ENCODE measurements around the gene PAX8. TPM values are rescaled to one million over a fixed set of nuclear protein-coding genes. Genes with fewer than 3 reads are reported as not detected.
A peak's percentile ranks its signal among the peaks of the same experiment; 100 is the strongest.

Gene PAX8
- total and polyA plus RNA-seq, 2 of the 13 experiments (the other 11 are each of a cell fraction or from before 2014, with no cell fraction given): 1.5 to 8.8 TPM

DNA sequence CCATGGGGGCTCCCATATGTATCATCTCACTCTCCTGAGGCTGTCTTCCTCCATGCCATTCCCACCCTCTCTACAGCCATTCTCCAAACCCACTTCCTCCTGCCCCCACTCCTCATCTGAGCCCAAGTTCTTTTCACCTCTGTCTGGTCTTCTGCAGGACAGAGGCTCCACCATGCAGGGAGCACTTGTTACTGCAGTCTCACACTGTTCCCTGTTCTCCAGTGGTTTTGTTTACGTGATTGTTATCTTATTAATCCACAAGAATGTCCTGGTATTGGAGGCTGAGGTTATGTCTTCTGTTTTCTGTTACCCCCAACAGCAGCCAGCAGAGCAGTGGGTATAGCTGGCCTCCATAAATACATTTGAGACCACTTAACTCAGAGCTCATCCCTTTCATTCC lies 51.4 kb downstream of the PAX8 start:
- peak; percentile 48 for ATAC-seq
- Histone ChIP-seq H4K20me1 (ENCODE audit: insufficient read depth, low read length) (no peaks in the 10 kb centered on the region), H3K9me3 (ENCODE audit: low read length) (no peaks in the 10 kb centered on the region), H3K79me2 (ENCODE audit: insufficient read depth, low read length) (no peaks in the 10 kb centered on the region), H3K4me1 (ENCODE audit: insufficient read depth, low read length) (peaks cover 43% of the 10 kb centered on the region), H3K4me3 (replicated peaks in 1 of 3; ENCODE audit: insufficient read depth in 1 of 3, low read depth in 2 of 3, low read length in 3 of 3) (no peak overlapping the region), H3K36me3 (replicated peaks in 1 of 2; ENCODE audit: control insufficient read depth in 1 of 2, insufficient read depth in 2 of 2, low read length in 2 of 2) (no peaks in the 10 kb centered on the region), H3K9ac (ENCODE audit: insufficient read depth, low read depth, low read length) (no peak overlapping the region), H3K27me3 (ENCODE audit: control insufficient read depth in 1 of 2, insufficient read depth in 2 of 2, low read length in 2 of 2) (0 out of 5 replicates have a peak, but pooled peaks cover 0 to 5% of the 10 kb centered on the region in 2 experiments), H3K27ac (ENCODE audit: extremely low read length, insufficient read depth, low read length) (no peak overlapping the region), H3K4me2 (ENCODE audit: low read depth, low read length) (no peak overlapping the region), H2AFZ (ENCODE audit: low read length) (no peak overlapping the region)
- in situ Hi-C loops (cut with HindIII; ENCODE audit: extremely low pct_ligation_motif_present, low pct_unique_long_range_greater_than_20kb): no loop called here
- peak; percentile 4 for FAIRE-seq
- TF ChIP-seq SMC3 (IDR thresholded peaks at IDR 0.05; ENCODE audit: low read length) (peak; percentile 32; the same call in 1 of the 2 replicates), STAG1 (CRISPR knock-in tag; IDR thresholded peaks at IDR 0.05) (peak; percentile 69), ZFP36L2 (CRISPR knock-in tag; IDR thresholded peaks at IDR 0.05) (no peak)
- TF ChIP-seq, protein P1, sequence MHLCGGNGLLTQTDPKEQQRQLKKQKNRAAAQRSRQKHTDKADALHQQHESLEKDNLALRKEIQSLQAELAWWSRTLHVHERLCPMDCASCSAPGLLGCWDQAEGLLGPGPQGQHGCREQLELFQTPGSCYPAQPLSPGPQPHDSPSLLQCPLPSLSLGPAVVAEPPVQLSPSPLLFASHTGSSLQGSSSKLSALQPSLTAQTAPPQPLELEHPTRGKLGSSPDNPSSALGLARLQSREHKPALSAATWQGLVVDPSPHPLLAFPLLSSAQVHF (CRISPR knock-in tag; IDR thresholded peaks at IDR 0.05): no peak
- TF ChIP-seq, protein P2, sequence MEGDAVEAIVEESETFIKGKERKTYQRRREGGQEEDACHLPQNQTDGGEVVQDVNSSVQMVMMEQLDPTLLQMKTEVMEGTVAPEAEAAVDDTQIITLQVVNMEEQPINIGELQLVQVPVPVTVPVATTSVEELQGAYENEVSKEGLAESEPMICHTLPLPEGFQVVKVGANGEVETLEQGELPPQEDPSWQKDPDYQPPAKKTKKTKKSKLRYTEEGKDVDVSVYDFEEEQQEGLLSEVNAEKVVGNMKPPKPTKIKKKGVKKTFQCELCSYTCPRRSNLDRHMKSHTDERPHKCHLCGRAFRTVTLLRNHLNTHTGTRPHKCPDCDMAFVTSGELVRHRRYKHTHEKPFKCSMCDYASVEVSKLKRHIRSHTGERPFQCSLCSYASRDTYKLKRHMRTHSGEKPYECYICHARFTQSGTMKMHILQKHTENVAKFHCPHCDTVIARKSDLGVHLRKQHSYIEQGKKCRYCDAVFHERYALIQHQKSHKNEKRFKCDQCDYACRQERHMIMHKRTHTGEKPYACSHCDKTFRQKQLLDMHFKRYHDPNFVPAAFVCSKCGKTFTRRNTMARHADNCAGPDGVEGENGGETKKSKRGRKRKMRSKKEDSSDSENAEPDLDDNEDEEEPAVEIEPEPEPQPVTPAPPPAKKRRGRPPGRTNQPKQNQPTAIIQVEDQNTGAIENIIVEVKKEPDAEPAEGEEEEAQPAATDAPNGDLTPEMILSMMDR (CRISPR knock-in tag; IDR thresholded peaks at IDR 0.05): peak; percentile 53
- POLR2A ChIA-PET: no interaction called here
- WGBS (ENCODE audit: low lambda C conversion rate): 23% methylated on average over 1 of the region's 1 CpG
- DNase-seq (ENCODE audit: low spot score): no peak
- intact Hi-C loops (cut with micrococcal nuclease; ENCODE audit: unreplicated experiment): no loop called here
- no TSS peak for BruUV-seq (replicated peaks)
- CTCF ChIA-PET (ENCODE audit: low intra/inter-chr PET ratio, low total read pairs): no interaction called here

DNA sequence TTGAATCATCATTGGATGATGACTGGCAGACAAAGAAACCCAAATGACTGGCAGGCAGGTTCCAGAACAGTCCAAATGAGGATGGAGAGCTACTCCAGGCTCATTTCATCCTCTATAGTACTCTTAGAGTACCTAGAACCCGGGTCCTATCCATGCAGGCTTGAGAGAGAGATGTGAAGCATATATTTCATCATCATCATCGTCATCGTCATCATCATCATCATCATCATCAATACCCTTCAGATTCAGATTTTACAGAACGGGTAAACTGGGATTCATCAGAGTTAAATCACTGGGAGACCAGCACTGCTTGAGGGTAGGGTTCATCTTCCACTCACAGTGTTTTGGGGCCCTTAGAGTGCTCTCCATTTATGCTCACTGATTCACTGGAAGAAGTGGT lies 52.3 kb downstream of the PAX8 start:
- H3K27me3 ChIP-seq (ENCODE audit: control insufficient read depth in 1 of 2, insufficient read depth in 2 of 2, low read length in 2 of 2): 0 out of 5 replicates have a peak, but pooled peaks cover 0 to 5% of the 10 kb centered on the region in 2 experiments
- H3K36me3 ChIP-seq (replicated peaks in 1 of 2; ENCODE audit: control insufficient read depth in 1 of 2, insufficient read depth in 2 of 2, low read length in 2 of 2): no peaks in the 10 kb centered on the region
- no peak for ATAC-seq
- no peak overlapping the region for H3K4me2 ChIP-seq (ENCODE audit: low read depth, low read length)
- H3K4me1 ChIP-seq (ENCODE audit: insufficient read depth, low read length): peaks cover 48% of the 10 kb centered on the region
- CTCF ChIA-PET (ENCODE audit: low intra/inter-chr PET ratio, low total read pairs): no interaction called here
- H3K27ac ChIP-seq (ENCODE audit: extremely low read length, insufficient read depth, low read length): no peak overlapping the region
- no peak for FAIRE-seq
- WGBS (ENCODE audit: low lambda C conversion rate): 67% methylated on average over 4 of the region's 4 CpGs
- H3K4me3 ChIP-seq (replicated peaks in 1 of 3; ENCODE audit: insufficient read depth in 1 of 3, low read depth in 2 of 3, low read length in 3 of 3): no peak overlapping the region
- H3K9ac ChIP-seq (ENCODE audit: insufficient read depth, low read depth, low read length): no peak overlapping the region
- POLR2A ChIA-PET: interaction anchor here (0.8 kb wide), 1 partner anchor 9 kb away, joined by 3 read pairs; no protein-coding TSS in a partner anchor
- DNase-seq (ENCODE audit: low spot score): no peak
- BruUV-seq (replicated peaks): no TSS peak
- H4K20me1 ChIP-seq (ENCODE audit: insufficient read depth, low read length): no peaks in the 10 kb centered on the region
- in situ Hi-C loops (cut with HindIII; ENCODE audit: extremely low pct_ligation_motif_present, low pct_unique_long_range_greater_than_20kb) (no loop called here), intact Hi-C loops (cut with micrococcal nuclease; ENCODE audit: unreplicated experiment) (no loop called here)
- H2AFZ ChIP-seq (ENCODE audit: low read length): no peak overlapping the region
- no peaks in the 10 kb centered on the region for H3K79me2 ChIP-seq (ENCODE audit: insufficient read depth, low read length)
- H3K9me3 ChIP-seq (ENCODE audit: low read length): no peaks in the 10 kb centered on the region
- TF ChIP-seq, protein P3, sequence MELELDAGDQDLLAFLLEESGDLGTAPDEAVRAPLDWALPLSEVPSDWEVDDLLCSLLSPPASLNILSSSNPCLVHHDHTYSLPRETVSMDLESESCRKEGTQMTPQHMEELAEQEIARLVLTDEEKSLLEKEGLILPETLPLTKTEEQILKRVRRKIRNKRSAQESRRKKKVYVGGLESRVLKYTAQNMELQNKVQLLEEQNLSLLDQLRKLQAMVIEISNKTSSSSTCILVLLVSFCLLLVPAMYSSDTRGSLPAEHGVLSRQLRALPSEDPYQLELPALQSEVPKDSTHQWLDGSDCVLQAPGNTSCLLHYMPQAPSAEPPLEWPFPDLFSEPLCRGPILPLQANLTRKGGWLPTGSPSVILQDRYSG (CRISPR knock-in tag; IDR thresholded peaks at IDR 0.05): no peak
- TF ChIP-seq CEBPB (IDR thresholded peaks at IDR 0.05; ENCODE audit: borderline replicate concordance, low read depth, low read length) (peak; percentile 42; the same call in 1 of the 2 replicates), CREB1 (IDR thresholded peaks at IDR 0.05) (peak; percentile 87), CREB1 (CRISPR knock-in tag; IDR thresholded peaks at IDR 0.05) (no peak), ZNF703 (CRISPR knock-in tag; IDR thresholded peaks at IDR 0.05; ENCODE audit: borderline replicate concordance) (no peak)
- TF ChIP-seq, protein P4, sequence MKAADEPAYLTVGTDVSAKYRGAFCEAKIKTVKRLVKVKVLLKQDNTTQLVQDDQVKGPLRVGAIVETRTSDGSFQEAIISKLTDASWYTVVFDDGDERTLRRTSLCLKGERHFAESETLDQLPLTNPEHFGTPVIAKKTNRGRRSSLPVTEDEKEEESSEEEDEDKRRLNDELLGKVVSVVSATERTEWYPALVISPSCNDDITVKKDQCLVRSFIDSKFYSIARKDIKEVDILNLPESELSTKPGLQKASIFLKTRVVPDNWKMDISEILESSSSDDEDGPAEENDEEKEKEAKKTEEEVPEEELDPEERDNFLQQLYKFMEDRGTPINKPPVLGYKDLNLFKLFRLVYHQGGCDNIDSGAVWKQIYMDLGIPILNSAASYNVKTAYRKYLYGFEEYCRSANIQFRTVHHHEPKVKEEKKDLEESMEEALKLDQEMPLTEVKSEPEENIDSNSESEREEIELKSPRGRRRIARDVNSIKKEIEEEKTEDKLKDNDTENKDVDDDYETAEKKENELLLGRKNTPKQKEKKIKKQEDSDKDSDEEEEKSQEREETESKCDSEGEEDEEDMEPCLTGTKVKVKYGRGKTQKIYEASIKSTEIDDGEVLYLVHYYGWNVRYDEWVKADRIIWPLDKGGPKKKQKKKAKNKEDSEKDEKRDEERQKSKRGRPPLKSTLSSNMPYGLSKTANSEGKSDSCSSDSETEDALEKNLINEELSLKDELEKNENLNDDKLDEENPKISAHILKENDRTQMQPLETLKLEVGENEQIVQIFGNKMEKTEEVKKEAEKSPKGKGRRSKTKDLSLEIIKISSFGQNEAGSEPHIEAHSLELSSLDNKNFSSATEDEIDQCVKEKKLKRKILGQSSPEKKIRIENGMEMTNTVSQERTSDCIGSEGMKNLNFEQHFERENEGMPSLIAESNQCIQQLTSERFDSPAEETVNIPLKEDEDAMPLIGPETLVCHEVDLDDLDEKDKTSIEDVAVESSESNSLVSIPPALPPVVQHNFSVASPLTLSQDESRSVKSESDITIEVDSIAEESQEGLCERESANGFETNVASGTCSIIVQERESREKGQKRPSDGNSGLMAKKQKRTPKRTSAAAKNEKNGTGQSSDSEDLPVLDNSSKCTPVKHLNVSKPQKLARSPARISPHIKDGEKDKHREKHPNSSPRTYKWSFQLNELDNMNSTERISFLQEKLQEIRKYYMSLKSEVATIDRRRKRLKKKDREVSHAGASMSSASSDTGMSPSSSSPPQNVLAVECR (CRISPR knock-in tag; IDR thresholded peaks at IDR 0.05; ENCODE audit: borderline replicate concordance): no peak
